Neural crest cell (in vitro differentiated cells): ENCODE results near the gene IGLON5. TPM values are rescaled to one million over a fixed set of nuclear protein-coding genes. Genes with fewer than 3 reads are reported as not detected.

Experiments
- DNase-seq: peaks from one replicate; pipeline ENCODE4 v3.0.0; 2021; ENCODE audit warnings: low read depth, mixed read lengths, low spot score
- H3K27ac Mint-ChIP-seq: one replicate; pipeline ENCODE4 v1.8.0; 2021; ENCODE audit warnings: mild to moderate bottlenecking, mixed read lengths; ENCODE audit not compliant: unreplicated experiment
- H3K27me3 Mint-ChIP-seq: 2 replicates; pipeline ENCODE4 v1.8.0; 2021; ENCODE audit warnings: low read depth, mild to moderate bottlenecking, mixed read lengths
- H3K36me3 Mint-ChIP-seq: 2 replicates; pipeline ENCODE4 v1.8.0; 2021; ENCODE audit warnings: low read depth, mild to moderate bottlenecking, mixed read lengths
- H3K4me1 Mint-ChIP-seq: 2 replicates; pipeline ENCODE4 v1.8.0; 2021; ENCODE audit warnings: mixed read lengths
- H3K4me3 Mint-ChIP-seq: one replicate; pipeline ENCODE4 v1.8.0; 2021; ENCODE audit warnings: mild to moderate bottlenecking, mixed read lengths
- H3K9me3 Mint-ChIP-seq: 2 replicates; pipeline ENCODE4 v1.8.0; 2021; ENCODE audit warnings: mixed read lengths
- total RNA-seq: library from RNA; stranded (reverse); gene quantifications from 2 replicates; pipeline ENCODE4 v1.2.1, GENCODE V29; 2021
- TF ChIP-seq, protein P1 (sequence below): fragments of 200-600 bp; sonication (generic); conservative IDR thresholded peaks from 2 replicates; pipeline ENCODE4 v1.5.0; 2021; ENCODE audit warnings: antibody characterized with exemption, mild to moderate bottlenecking

IGLON5 gene
- total RNA-seq, 1 donor from 2014 or later: 17.4 TPM

DNA sequence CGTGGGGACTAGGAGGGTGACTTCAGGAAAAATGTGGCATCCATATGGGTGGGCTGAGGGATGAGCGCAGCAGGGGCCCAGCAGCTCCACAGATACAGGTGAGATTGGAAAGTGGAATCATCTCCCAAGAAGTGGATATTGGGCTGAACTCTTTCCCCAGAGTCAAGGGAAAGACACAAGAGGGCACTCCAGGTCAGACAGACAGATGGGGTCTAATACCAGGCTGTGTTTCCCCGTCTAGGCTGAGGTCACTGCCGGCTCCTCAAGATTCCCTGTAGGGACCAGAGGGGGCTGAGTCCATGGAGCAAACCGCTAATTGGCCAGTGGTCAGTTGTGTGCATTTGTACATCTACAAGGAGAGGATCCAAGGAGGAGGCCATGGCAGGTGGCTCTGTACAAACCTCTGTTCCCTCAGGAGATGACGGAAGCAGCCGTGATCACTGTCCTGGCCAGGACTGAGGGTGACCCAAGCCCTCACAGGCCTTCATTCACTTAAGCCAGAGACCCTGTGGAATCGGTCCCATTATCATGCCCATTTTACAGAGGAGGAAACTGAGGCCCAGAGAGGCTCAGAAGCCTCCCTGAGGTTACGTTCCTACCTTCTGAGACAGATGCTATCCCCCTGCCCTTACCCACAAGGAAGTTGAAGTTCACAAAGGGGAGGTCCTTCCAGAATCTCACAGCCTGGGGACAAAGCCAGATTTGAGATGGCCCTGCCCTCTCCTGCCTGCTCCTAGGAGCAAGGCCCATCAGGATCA lies 14.9 kb upstream of the IGLON5 start:
- DNase-seq: no peak
- Mint-ChIP-seq H3K4me3 (no peak overlapping the region), H3K27ac (no peak overlapping the region), H3K9me3 (no peaks in the 10 kb centered on the region), H3K36me3 (no peaks in the 10 kb centered on the region), H3K27me3 (peaks cover 22% of the 10 kb centered on the region), H3K4me1 (peaks cover 16% of the 10 kb centered on the region)
- TF ChIP-seq, protein P1, sequence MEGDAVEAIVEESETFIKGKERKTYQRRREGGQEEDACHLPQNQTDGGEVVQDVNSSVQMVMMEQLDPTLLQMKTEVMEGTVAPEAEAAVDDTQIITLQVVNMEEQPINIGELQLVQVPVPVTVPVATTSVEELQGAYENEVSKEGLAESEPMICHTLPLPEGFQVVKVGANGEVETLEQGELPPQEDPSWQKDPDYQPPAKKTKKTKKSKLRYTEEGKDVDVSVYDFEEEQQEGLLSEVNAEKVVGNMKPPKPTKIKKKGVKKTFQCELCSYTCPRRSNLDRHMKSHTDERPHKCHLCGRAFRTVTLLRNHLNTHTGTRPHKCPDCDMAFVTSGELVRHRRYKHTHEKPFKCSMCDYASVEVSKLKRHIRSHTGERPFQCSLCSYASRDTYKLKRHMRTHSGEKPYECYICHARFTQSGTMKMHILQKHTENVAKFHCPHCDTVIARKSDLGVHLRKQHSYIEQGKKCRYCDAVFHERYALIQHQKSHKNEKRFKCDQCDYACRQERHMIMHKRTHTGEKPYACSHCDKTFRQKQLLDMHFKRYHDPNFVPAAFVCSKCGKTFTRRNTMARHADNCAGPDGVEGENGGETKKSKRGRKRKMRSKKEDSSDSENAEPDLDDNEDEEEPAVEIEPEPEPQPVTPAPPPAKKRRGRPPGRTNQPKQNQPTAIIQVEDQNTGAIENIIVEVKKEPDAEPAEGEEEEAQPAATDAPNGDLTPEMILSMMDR: peak; percentile 14

DNA sequence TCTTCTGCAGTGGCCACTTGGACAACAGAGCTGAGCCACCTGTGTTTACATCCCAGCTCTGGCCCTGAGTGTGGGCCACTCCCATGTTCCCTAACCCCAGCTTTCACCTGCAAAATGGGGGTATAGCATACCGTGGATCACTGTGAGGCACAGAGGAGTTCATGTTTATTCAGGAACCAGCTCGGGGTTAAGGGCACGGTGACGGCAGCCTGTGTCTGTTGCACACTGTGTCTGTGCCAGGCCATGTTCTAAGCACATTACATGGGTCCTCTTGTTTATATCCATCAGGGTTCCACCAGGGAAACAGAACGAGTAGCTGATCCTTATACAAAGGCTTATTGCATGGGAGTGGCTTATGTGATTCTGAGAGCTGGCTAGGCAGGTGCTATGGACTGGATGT lies 14.0 kb upstream of the IGLON5 start:
- Mint-ChIP-seq H3K4me1 (peaks cover 16% of the 10 kb centered on the region), H3K27ac (no peak overlapping the region), H3K27me3 (peaks cover 22% of the 10 kb centered on the region), H3K4me3 (no peak overlapping the region), H3K9me3 (no peaks in the 10 kb centered on the region), H3K36me3 (no peaks in the 10 kb centered on the region)
- TF ChIP-seq, protein P1: no peak
- no peak for DNase-seq

DNA sequence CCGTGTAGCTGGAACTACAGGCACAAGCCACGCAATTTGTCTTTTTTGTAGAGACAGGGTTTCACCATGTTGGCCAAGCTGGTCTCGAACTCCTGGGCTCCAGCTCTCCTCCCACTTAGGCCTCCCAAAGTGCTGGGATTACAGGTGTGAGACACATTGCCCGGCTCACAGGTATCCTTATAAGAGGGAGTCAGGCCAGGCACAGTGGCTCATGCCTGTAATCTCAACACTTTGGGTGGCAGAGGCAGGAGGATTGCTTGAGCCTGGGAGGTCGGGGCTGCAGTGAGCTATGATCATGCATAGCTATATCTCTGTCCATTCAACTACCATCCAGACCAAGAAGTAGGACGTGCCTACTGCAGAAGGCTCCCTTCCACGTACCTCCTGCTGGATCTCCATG lies 10.2 kb upstream of the IGLON5 start:
- H3K27me3 Mint-ChIP-seq: peaks cover 29% of the 10 kb centered on the region
- TF ChIP-seq, protein P1: no peak
- H3K27ac Mint-ChIP-seq: no peak overlapping the region
- no peak for DNase-seq
- H3K36me3 Mint-ChIP-seq: no peaks in the 10 kb centered on the region
- H3K4me3 Mint-ChIP-seq: no peak overlapping the region
- H3K4me1 Mint-ChIP-seq: peaks cover 4% of the 10 kb centered on the region
- H3K9me3 Mint-ChIP-seq: peaks cover 10% of the 10 kb centered on the region

DNA sequence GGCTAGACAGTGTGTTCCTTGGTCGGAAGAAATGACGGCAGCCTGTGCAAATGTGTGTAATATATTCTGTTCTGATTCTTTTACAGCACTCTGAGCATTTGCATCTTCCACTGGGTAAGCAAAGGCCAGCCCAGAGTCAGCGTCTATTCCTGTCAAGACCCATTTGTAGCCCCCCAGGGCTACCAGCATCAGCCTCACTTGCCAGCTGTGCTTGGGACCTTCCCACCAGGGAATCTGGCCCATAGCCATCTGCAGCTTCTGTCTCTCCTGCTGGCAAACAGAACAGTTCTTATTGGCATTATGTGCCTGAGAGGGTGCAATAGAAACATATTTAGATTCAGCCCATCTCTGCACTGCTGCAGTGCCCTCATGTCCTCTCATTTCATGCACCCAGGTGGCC lies 6.0 kb upstream of the IGLON5 start:
- no peak for DNase-seq
- Mint-ChIP-seq H3K4me3 (no peak overlapping the region), H3K4me1 (peaks cover 1% of the 10 kb centered on the region), H3K27ac (no peak overlapping the region), H3K9me3 (peaks cover 17% of the 10 kb centered on the region), H3K27me3 (peaks cover 63% of the 10 kb centered on the region), H3K36me3 (no peaks in the 10 kb centered on the region)
- TF ChIP-seq, protein P1: no peak

DNA sequence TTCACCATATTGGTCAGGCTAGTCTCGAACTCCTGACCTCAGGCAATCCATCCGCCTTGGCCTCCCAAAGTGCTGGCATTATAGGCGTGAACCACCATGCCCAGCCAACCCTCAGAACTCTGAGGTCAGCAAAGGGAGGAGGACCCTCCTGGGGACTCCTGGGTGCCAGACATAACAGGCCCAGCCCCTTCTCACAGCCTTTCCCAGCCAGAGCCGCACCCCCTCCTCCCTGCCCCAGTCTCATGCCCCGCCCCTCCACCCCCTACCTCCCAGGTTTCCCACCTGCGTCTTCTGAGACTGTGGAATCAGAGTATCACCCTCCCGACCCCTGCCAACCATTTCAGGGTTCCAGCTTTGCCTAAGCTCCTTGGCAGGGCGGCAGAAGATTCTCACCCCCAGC lies 5.2 kb downstream of the IGLON5 start:
- peaks cover 4% of the 10 kb centered on the region for H3K9me3 Mint-ChIP-seq
- H3K27me3 Mint-ChIP-seq: peaks cover 30% of the 10 kb centered on the region
- peaks cover 3% of the 10 kb centered on the region for H3K36me3 Mint-ChIP-seq
- TF ChIP-seq, protein P1: no peak
- H3K27ac Mint-ChIP-seq: no peak overlapping the region
- H3K4me1 Mint-ChIP-seq: peaks cover 16% of the 10 kb centered on the region
- no peak for DNase-seq
- H3K4me3 Mint-ChIP-seq: no peak overlapping the region
